Measurements from ENCODE around the gene GPR15. TPM values are rescaled to one million over a fixed set of nuclear protein-coding genes. Genes with fewer than 3 reads are reported as not detected.

Gene GPR15
- total RNA-seq, 1 experiment from 2014 or later = not detected

GRCh38 chr3:98529856-98530459 lies 1.8 kb upstream of the GPR15 start:
- DNase-seq (ENCODE audit: low read depth) = no peak

- no peak for DNase-seq (ENCODE audit: low read depth)
Observed at GRCh38 chr3:98530676-98531075, 1.1 kb upstream of the GPR15 start.

GRCh38 chr3:98532275-98532637 lies 478 bp downstream of the GPR15 start:
- DNase-seq (ENCODE audit: low read depth) = no peak

- DNase-seq (ENCODE audit: low read depth) = no peak
Observed at GRCh38 chr3:98532709-98533571, 1.2 kb downstream of the GPR15 start.

GRCh38 chr3:98534168-98534567 lies 2.4 kb downstream of the GPR15 start:
- DNase-seq (ENCODE audit: low read depth) = no peak

GRCh38 chr3:98534734-98535133 lies 3.0 kb downstream of the GPR15 start:
- no peak for DNase-seq (ENCODE audit: low read depth)

- no peak for DNase-seq (ENCODE audit: low read depth)
Observed at GRCh38 chr3:98536456-98537017, 4.8 kb downstream of the GPR15 start.

GRCh38 chr3:98540346-98540745 lies 8.6 kb downstream of the GPR15 start:
- no peak for DNase-seq (ENCODE audit: low read depth)

- no peak for DNase-seq (ENCODE audit: low read depth)
Observed at GRCh38 chr3:98541695-98542094, 9.9 kb downstream of the GPR15 start.

- DNase-seq (ENCODE audit: low read depth) = no peak
Observed at GRCh38 chr3:98542623-98543022, 10.8 kb downstream of the GPR15 start.

GRCh38 chr3:98545940-98546339 lies 14.2 kb downstream of the GPR15 start:
- DNase-seq (ENCODE audit: low read depth) = no peak

GRCh38 chr3:98548544-98548943 lies 16.8 kb downstream of the GPR15 start:
- no peak for DNase-seq (ENCODE audit: low read depth)

- no peak for DNase-seq (ENCODE audit: low read depth)
Observed at GRCh38 chr3:98550833-98551232, 19.1 kb downstream of the GPR15 start.

GRCh38 chr3:98551236-98551635 lies 19.5 kb downstream of the GPR15 start:
- DNase-seq (ENCODE audit: low read depth) = no peak

GRCh38 chr3:98551754-98552153 lies 20.0 kb downstream of the GPR15 start:
- DNase-seq (ENCODE audit: low read depth) = no peak

GRCh38 chr3:98552232-98553020 lies 20.6 kb downstream of the GPR15 start:
- DNase-seq (ENCODE audit: low read depth) = no peak

GRCh38 chr3:98553021-98553563 lies 21.3 kb downstream of the GPR15 start:
- DNase-seq (ENCODE audit: low read depth) = no peak

- DNase-seq (ENCODE audit: low read depth) = no peak
Observed at GRCh38 chr3:98553753-98554152, 22.0 kb downstream of the GPR15 start.

GRCh38 chr3:98554580-98554979 lies 22.8 kb downstream of the GPR15 start:
- no peak for DNase-seq (ENCODE audit: low read depth)

GRCh38 chr3:98555025-98555379 lies 23.2 kb downstream of the GPR15 start:
- DNase-seq (ENCODE audit: low read depth) = no peak

Data from HT1080 (cell line).